Type B pancreatic cell (in vitro differentiated cells): ENCODE results near the gene IQCN. TPM values are rescaled to one million over a fixed set of nuclear protein-coding genes. Genes with fewer than 3 reads are reported as not detected.

ENCODE experiments used
- DNase-seq: peaks from one replicate; pipeline ENCODE4 v3.0.0; 2021; ENCODE audit warnings: mixed read lengths; ENCODE audit not compliant: unreplicated experiment; ENCODE audit errors: extremely low spot score
- H3K27ac Mint-ChIP-seq: 2 replicates; pipeline ENCODE4 v1.8.0; 2021; ENCODE audit warnings: mild to moderate bottlenecking, mixed read lengths
- H3K27me3 Mint-ChIP-seq: 2 replicates; pipeline ENCODE4 v1.8.0; 2021; ENCODE audit warnings: mixed read lengths
- H3K36me3 Mint-ChIP-seq: 2 replicates; pipeline ENCODE4 v1.8.0; 2021; ENCODE audit warnings: mixed read lengths
- H3K4me1 Mint-ChIP-seq: one replicate; pipeline ENCODE4 v1.8.0; 2021; ENCODE audit warnings: mixed read lengths; ENCODE audit not compliant: unreplicated experiment
- H3K4me3 Mint-ChIP-seq: 2 replicates; pipeline ENCODE4 v1.8.0; 2021; ENCODE audit warnings: mild to moderate bottlenecking, mixed read lengths
- H3K9me3 Mint-ChIP-seq: 2 replicates; pipeline ENCODE4 v1.8.0; 2021; ENCODE audit warnings: mixed read lengths
- CTCF ChIP-seq: fragments of 200-600 bp; sonication (generic); conservative IDR thresholded peaks from 2 replicates; pipeline ENCODE4 v1.5.0; 2021; ENCODE audit warnings: antibody characterized with exemption, mild to moderate bottlenecking
- total RNA-seq: library from RNA; stranded (reverse); gene quantifications from 2 replicates; pipeline ENCODE4 v1.2.1, GENCODE V29; 2021; ENCODE audit warnings: low replicate concordance

Gene IQCN
- total RNA-seq, 1 donor from 2014 or later = 7.8 TPM

- H3K27me3 Mint-ChIP-seq = no peaks in the 10 kb centered on the region
- H3K36me3 Mint-ChIP-seq = peaks cover 7% of the 10 kb centered on the region
- TF ChIP-seq CTCF = no peak
- no peak overlapping the region for H3K4me3 Mint-ChIP-seq
- H3K27ac Mint-ChIP-seq = no peak overlapping the region
- no peak for DNase-seq
- H3K9me3 Mint-ChIP-seq = no peaks in the 10 kb centered on the region
- peaks cover 11% of the 10 kb centered on the region for H3K4me1 Mint-ChIP-seq
These were observed 36.7 kb upstream of the IQCN start for GRCh38 chr19:18310966-18311365.

- H3K9me3 Mint-ChIP-seq = no peaks in the 10 kb centered on the region
- peak overlapping the region; percentile 43 for H3K27ac Mint-ChIP-seq
- DNase-seq = no peak
- H3K27me3 Mint-ChIP-seq = no peaks in the 10 kb centered on the region
- peaks cover 7% of the 10 kb centered on the region for H3K4me1 Mint-ChIP-seq
- H3K36me3 Mint-ChIP-seq = peaks cover 7% of the 10 kb centered on the region
- no peak overlapping the region for H3K4me3 Mint-ChIP-seq
- TF ChIP-seq CTCF = no peak
These were observed 36.1 kb upstream of the IQCN start for GRCh38 chr19:18310118-18310909.

GRCh38 chr19:18309525-18310064, 35.3 kb upstream of the IQCN start:
- Mint-ChIP-seq H3K27ac (no peak overlapping the region), H3K27me3 (no peaks in the 10 kb centered on the region), H3K36me3 (peaks cover 7% of the 10 kb centered on the region), H3K4me1 (peaks cover 12% of the 10 kb centered on the region), H3K9me3 (no peaks in the 10 kb centered on the region), H3K4me3 (no peak overlapping the region)
- no peak for DNase-seq
- no peak for TF ChIP-seq CTCF

GRCh38 chr19:18308948-18309325, 34.7 kb upstream of the IQCN start:
- H3K9me3 Mint-ChIP-seq = no peaks in the 10 kb centered on the region
- TF ChIP-seq CTCF = no peak
- H3K36me3 Mint-ChIP-seq = peaks cover 7% of the 10 kb centered on the region
- peaks cover 17% of the 10 kb centered on the region for H3K4me1 Mint-ChIP-seq
- no peak overlapping the region for H3K27ac Mint-ChIP-seq
- no peak for DNase-seq
- no peaks in the 10 kb centered on the region for H3K27me3 Mint-ChIP-seq
- H3K4me3 Mint-ChIP-seq = no peak overlapping the region

GRCh38 chr19:18308051-18308947, 34.0 kb upstream of the IQCN start:
- no peak for TF ChIP-seq CTCF

More at GRCh38 chr19:18308051-18308947, 34.0 kb upstream of the IQCN start:
- no peaks in the 10 kb centered on the region for H3K9me3 Mint-ChIP-seq
- H3K36me3 Mint-ChIP-seq = peaks cover 7% of the 10 kb centered on the region
- DNase-seq = no peak
- no peak overlapping the region for H3K27ac Mint-ChIP-seq
- H3K27me3 Mint-ChIP-seq = no peaks in the 10 kb centered on the region
- no peak overlapping the region for H3K4me3 Mint-ChIP-seq
- peaks cover 23% of the 10 kb centered on the region for H3K4me1 Mint-ChIP-seq
